ENCODE results near the gene ATG14. TPM values are rescaled to one million over a fixed set of nuclear protein-coding genes. Genes with fewer than 3 reads are reported as not detected.

Gene ATG14
- total RNA-seq, 2 experiments from 2014 or later: 19.9 to 20.5 TPM

GRCh38 chr14:55324812-55325211 lies 86.8 kb downstream of the ATG14 start:
- POLR2A ChIA-PET: interaction anchor here (0.6 kb wide), 1 partner anchor 43 kb away, joined by 4 read pairs; no protein-coding TSS in a partner anchor
- Mint-ChIP-seq H3K4me3 (no peak overlapping the region), H3K4me1 (ENCODE audit: low read depth) (peaks cover 34% of the 10 kb centered on the region)

GRCh38 chr14:55323910-55324309 lies 87.7 kb downstream of the ATG14 start:
- intact Hi-C loops (cut with DNase I, micrococcal nuclease): no loop called here
- DNase-seq (peak in 1 of 14 experiments; percentile 25), ATAC-seq (ENCODE audit: poor library complexity) (no peak)
- no peaks in the 10 kb centered on the region for H3K9me3 ChIP-seq (ENCODE audit: control insufficient read depth in 1 of 2, insufficient read depth in 1 of 2, low read length in 2 of 2)
- POLR2A ChIA-PET: no interaction called here
- Mint-ChIP-seq H3K4me1 (ENCODE audit: low read depth) (peaks cover 27% of the 10 kb centered on the region), H3K36me3 (ENCODE audit: low read depth) (peaks cover 22% of the 10 kb centered on the region), H3K4me3 (no peak overlapping the region), H3K27me3 (no peaks in the 10 kb centered on the region), H3K9me3 (no peaks in the 10 kb centered on the region), H3K27ac (no peak overlapping the region)
- CTCF ChIA-PET: interaction anchor here (0.7 kb wide), 1 partner anchor 1080 kb away, joined by 3 read pairs; no protein-coding TSS in a partner anchor
- TF ChIP-seq, protein P1, sequence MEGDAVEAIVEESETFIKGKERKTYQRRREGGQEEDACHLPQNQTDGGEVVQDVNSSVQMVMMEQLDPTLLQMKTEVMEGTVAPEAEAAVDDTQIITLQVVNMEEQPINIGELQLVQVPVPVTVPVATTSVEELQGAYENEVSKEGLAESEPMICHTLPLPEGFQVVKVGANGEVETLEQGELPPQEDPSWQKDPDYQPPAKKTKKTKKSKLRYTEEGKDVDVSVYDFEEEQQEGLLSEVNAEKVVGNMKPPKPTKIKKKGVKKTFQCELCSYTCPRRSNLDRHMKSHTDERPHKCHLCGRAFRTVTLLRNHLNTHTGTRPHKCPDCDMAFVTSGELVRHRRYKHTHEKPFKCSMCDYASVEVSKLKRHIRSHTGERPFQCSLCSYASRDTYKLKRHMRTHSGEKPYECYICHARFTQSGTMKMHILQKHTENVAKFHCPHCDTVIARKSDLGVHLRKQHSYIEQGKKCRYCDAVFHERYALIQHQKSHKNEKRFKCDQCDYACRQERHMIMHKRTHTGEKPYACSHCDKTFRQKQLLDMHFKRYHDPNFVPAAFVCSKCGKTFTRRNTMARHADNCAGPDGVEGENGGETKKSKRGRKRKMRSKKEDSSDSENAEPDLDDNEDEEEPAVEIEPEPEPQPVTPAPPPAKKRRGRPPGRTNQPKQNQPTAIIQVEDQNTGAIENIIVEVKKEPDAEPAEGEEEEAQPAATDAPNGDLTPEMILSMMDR (IDR thresholded peaks at IDR 0.05): no peak
- no peak overlapping the region for H3K27ac ChIP-seq (ENCODE audit: low read depth in 1 of 2, low read length in 2 of 2)
- no peak overlapping the region for H3K4me3 ChIP-seq (ENCODE audit: low read length)
- H3K36me3 ChIP-seq (ENCODE audit: insufficient read depth, low read length): peaks cover 3% of the 10 kb centered on the region
- H3K4me1 ChIP-seq (ENCODE audit: insufficient read depth, low read length): peaks cover 3% of the 10 kb centered on the region
- H3K27me3 ChIP-seq (ENCODE audit: control insufficient read depth in 1 of 2, insufficient read depth in 2 of 2, low read length in 2 of 2): no peaks in the 10 kb centered on the region

More at GRCh38 chr14:55324812-55325211, 86.8 kb downstream of the ATG14 start:
- intact Hi-C loops (cut with DNase I, micrococcal nuclease): no loop called here
- no peaks in the 10 kb centered on the region for H3K9me3 Mint-ChIP-seq
- H3K27me3 ChIP-seq (ENCODE audit: control insufficient read depth in 1 of 2, insufficient read depth in 2 of 2, low read length in 2 of 2): no peaks in the 10 kb centered on the region
- H3K27ac ChIP-seq (ENCODE audit: low read depth in 1 of 2, low read length in 2 of 2): no peak overlapping the region
- H3K27me3 Mint-ChIP-seq: no peaks in the 10 kb centered on the region
- H3K27ac Mint-ChIP-seq: no peak overlapping the region
- H3K36me3 Mint-ChIP-seq (ENCODE audit: low read depth): peaks cover 16% of the 10 kb centered on the region
- peaks cover 2% of the 10 kb centered on the region for H3K36me3 ChIP-seq (ENCODE audit: insufficient read depth, low read length)
- no peak for ATAC-seq (ENCODE audit: poor library complexity)
- no peak overlapping the region for H3K4me3 ChIP-seq (ENCODE audit: low read length)
- H3K4me1 ChIP-seq (ENCODE audit: insufficient read depth, low read length): peaks cover 3% of the 10 kb centered on the region
- H3K9me3 ChIP-seq (ENCODE audit: control insufficient read depth in 1 of 2, insufficient read depth in 1 of 2, low read length in 2 of 2): no peaks in the 10 kb centered on the region
- CTCF ChIA-PET: no interaction called here
- no peak for DNase-seq
- TF ChIP-seq, protein P1 (IDR thresholded peaks at IDR 0.05): no peak

- H3K27ac Mint-ChIP-seq: no peak overlapping the region
- no peaks in the 10 kb centered on the region for H3K9me3 Mint-ChIP-seq
- Histone ChIP-seq H3K4me1 (ENCODE audit: insufficient read depth, low read length) (no peaks in the 10 kb centered on the region), H3K27ac (ENCODE audit: low read depth in 1 of 2, low read length in 2 of 2) (no peak overlapping the region), H3K27me3 (ENCODE audit: control insufficient read depth in 1 of 2, insufficient read depth in 2 of 2, low read length in 2 of 2) (no peaks in the 10 kb centered on the region), H3K4me3 (ENCODE audit: low read length) (no peak overlapping the region), H3K36me3 (ENCODE audit: insufficient read depth, low read length) (peaks cover 16% of the 10 kb centered on the region), H3K9me3 (ENCODE audit: control insufficient read depth in 1 of 2, insufficient read depth in 1 of 2, low read length in 2 of 2) (no peaks in the 10 kb centered on the region)
- peaks cover 41% of the 10 kb centered on the region for H3K36me3 Mint-ChIP-seq (ENCODE audit: low read depth)
- CTCF ChIA-PET: no interaction called here
- TF ChIP-seq, protein P1 (IDR thresholded peaks at IDR 0.05): no peak
- peaks cover 6% of the 10 kb centered on the region for H3K4me1 Mint-ChIP-seq (ENCODE audit: low read depth)
- POLR2A ChIA-PET: no interaction called here
- H3K4me3 Mint-ChIP-seq: no peak overlapping the region
- ATAC-seq (ENCODE audit: poor library complexity) (no peak), DNase-seq (no peak)
- no peaks in the 10 kb centered on the region for H3K27me3 Mint-ChIP-seq
- intact Hi-C loops (cut with DNase I, micrococcal nuclease): no loop called here
Observed at GRCh38 chr14:55318694-55319093, 92.9 kb downstream of the ATG14 start.
